Heart left ventricle (tissue), 13 donors: ENCODE results near the gene RNF181.
"Not testable (repeated sequence)": the region's sequence is repeated elsewhere in the genome, so short reads cannot be mapped to it uniquely, and the experiment has no call there.

ENCODE experiments used
- CTCF ChIP-seq, 12 donors: fragments of 200-600 bp; sonication (generic) in 4 of 12; IDR thresholded peaks; one replicate each; pipeline versions ENCODE4 v1.5.0 to v1.8.0; 2018 to 2022; ENCODE audit warnings: antibody characterized with exemption in 12 of 12, mild to moderate bottlenecking in 5 of 12
- POLR2A ChIP-seq, 2 donors: fragments of 450-650 bp; IDR thresholded peaks; one replicate each; pipeline ENCODE4 v1.6.1; 2017; ENCODE audit warnings: antibody characterized with exemption in 2 of 2, mild to moderate bottlenecking in 2 of 2, moderate library complexity in 2 of 2
- donor health status: ischemic (EF 13 %, LVEDD 7.1; RV severe dilation, severe dysfunction).
- donor health status: DM: no; HTN: yes; CAD: no.
- donor health status: DM: no; HTN: no; CAD: no.
- donor health status: ischemic (EF 25% LVEDD 6.9; RV normal size, moderate dysfunction).
- donor health status: ischemic (EF 25% LVEDD 5.7; RV mildly dilated, moderate dysfunction).
- donor health status: ischemic (EF 35%, LVEDD 5.7; RV mildly dilated, moderate dysfunction).
- donor health status: nonischemic (EF 11% LVEDD 7.7; RV severe dilation, severe dysfunction).
- donor health status: DM: yes; HTN: yes; CAD: no.
- donor health status: PGD.
- donor health status: ischemic (EF 29% LVEDD 5.4; RV normal size, mild dysfunction).
- donor health status: nonischemic (EF 23%, LVEDD 6.1; RV moderate dilation, normal function).

DNA sequence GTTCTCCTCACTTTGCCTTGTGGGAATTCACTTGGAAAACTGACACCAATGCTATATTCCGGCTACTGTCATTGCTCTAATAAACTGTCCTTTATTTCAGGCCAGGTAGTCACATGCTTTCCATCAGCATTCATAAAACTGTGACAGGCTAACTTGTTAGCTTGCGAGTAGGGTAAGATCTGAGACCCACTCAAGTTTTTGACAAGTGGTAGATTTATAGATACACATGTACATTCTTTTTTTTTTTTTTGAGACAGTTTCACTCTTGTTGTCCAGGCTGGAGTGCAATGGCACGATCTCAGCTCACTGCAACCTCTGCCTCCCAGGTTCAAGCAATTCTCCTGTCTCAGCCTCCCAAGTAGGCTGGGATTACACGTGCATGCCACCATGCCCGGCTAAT, 22.2 kb downstream of the RNF181 start:
- TF ChIP-seq CTCF, POLR2A (IDR thresholded peaks at IDR 0.05): not testable (repeated sequence)
